ENCODE results near the gene RENBP. TPM values are rescaled to one million over a fixed set of nuclear protein-coding genes. Genes with fewer than 3 reads are reported as not detected.
A peak's percentile ranks its signal among the peaks of the same experiment; 100 is the strongest.

The RENBP gene
- polyA plus RNA-seq, 1 of the 3 experiments (the other 2 are of a cell fraction) = 0.90 TPM

DNA sequence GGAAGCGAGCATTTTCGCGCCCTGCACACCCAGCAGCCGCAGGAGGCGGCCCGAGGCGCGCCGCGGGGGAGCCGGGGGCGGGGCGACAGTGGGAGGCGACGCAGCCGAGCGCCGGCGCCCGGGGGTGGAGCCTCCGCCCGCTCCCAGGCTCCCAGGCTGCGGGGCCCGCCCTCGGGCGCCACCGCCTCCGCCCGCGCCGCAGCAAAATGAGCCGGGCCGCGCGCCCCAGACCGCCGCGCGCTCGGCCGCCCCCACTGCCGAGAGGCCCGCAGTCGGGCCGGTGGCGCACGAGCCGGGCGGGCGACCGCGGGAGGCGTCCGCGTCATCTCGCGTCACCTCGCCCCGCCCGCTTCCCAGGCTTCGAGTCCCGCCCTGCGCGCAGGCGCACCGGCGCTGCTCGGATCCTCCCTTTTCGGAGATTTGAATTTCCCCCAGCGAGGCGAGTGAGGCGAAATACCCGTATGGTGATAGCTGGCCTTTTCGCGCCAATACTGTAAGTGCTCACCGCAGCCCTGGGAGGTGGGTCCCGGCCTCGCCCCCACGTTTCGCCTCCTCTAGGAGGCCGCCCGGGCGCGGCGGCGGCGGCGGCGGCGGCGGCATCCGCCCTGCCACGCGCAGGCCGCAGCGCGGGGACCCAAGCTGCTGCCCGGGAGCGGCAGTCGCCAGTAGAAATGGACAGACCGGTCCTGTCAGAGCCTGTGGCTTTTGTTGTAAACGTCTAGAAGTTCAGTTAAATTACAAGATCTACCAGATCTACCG lies 28.1 kb upstream of the RENBP start, which contains the start of gene TMEM187:
TMEM187 (plus strand) TSS at position 387 of the 759 bp plus-strand sequence. CDS start 9,309 bp downstream, outside the sequence.
- H2AFZ ChIP-seq (ENCODE audit: low read depth) = peak within 1 kb of the TSS; percentile 89
- DNase-seq = peak; percentile 95
- H3K9ac ChIP-seq = peak within 1 kb of the TSS; percentile 98
- no peaks in the 10 kb centered on the region for H3K9me3 ChIP-seq
- H3K36me3 ChIP-seq (replicated peaks in 1 of 2; ENCODE audit: control insufficient read depth in 1 of 2, insufficient read depth in 2 of 2, low read length in 1 of 2) = peaks cover 0 to 4% of the 10 kb centered on the region in 2 experiments
- peaks cover 24% of the 10 kb centered on the region for H4K20me1 ChIP-seq (ENCODE audit: insufficient read depth)
- no peaks in the 10 kb centered on the region for H3K9me2 ChIP-seq
- TF ChIP-seq FOXM1 (IDR thresholded peaks at IDR 0.05; ENCODE audit: low read depth) (no peak), NRF1 (IDR thresholded peaks at IDR 0.05; ENCODE audit: low read depth, low read length) (peak; percentile 86), MAX (IDR thresholded peaks at IDR 0.05; ENCODE audit: low read depth) (0 out of 2 replicates have a peak, but pooled peaks have one; percentile 39), TEAD4 (IDR thresholded peaks at IDR 0.05; ENCODE audit: borderline replicate concordance, insufficient read depth) (no peak), SIN3A (IDR thresholded peaks at IDR 0.05; ENCODE audit: borderline replicate concordance, low read depth, low read length) (no peak; the same call in 1 of the 2 replicates), GATA2 (CRISPR knock-in tag; IDR thresholded peaks at IDR 0.05) (no peak), TAF1 (IDR thresholded peaks at IDR 0.05; ENCODE audit: borderline replicate concordance, low read depth, low read length) (no peak; the same call in 1 of the 2 replicates), EP300 (IDR thresholded peaks at IDR 0.05; ENCODE audit: borderline replicate concordance in 1 of 2, low read depth in 1 of 2, low read length in 1 of 2) (no peak), GABPA (IDR thresholded peaks at IDR 0.05; ENCODE audit: low read depth) (no peak), NFIC (IDR thresholded peaks at IDR 0.05; ENCODE audit: borderline replicate concordance) (no peak), CHD2 (IDR thresholded peaks at IDR 0.05; ENCODE audit: low read length, partially characterized antibody) (no peak), YY1 (IDR thresholded peaks at IDR 0.05; ENCODE audit: low read depth) (no peak), RCOR1 (IDR thresholded peaks at IDR 0.05; ENCODE audit: low read length) (no peak), RAD21 (IDR thresholded peaks at IDR 0.05; ENCODE audit: low read length) (no peak), SMC3 (IDR thresholded peaks at IDR 0.05; ENCODE audit: low read depth, low read length) (no peak), RFX5 (IDR thresholded peaks at IDR 0.05; ENCODE audit: low read length) (no peak), FOXJ3 (CRISPR knock-in tag; IDR thresholded peaks at IDR 0.05) (no peak), MXI1 (IDR thresholded peaks at IDR 0.05; ENCODE audit: low read depth, low read length) (peak; percentile 41), MEF2A (IDR thresholded peaks at IDR 0.05; ENCODE audit: borderline replicate concordance, low read depth) (no peak)
- TF ChIP-seq, protein P1, sequence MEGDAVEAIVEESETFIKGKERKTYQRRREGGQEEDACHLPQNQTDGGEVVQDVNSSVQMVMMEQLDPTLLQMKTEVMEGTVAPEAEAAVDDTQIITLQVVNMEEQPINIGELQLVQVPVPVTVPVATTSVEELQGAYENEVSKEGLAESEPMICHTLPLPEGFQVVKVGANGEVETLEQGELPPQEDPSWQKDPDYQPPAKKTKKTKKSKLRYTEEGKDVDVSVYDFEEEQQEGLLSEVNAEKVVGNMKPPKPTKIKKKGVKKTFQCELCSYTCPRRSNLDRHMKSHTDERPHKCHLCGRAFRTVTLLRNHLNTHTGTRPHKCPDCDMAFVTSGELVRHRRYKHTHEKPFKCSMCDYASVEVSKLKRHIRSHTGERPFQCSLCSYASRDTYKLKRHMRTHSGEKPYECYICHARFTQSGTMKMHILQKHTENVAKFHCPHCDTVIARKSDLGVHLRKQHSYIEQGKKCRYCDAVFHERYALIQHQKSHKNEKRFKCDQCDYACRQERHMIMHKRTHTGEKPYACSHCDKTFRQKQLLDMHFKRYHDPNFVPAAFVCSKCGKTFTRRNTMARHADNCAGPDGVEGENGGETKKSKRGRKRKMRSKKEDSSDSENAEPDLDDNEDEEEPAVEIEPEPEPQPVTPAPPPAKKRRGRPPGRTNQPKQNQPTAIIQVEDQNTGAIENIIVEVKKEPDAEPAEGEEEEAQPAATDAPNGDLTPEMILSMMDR (IDR thresholded peaks at IDR 0.05) = no peak
- TF ChIP-seq, protein P2, sequence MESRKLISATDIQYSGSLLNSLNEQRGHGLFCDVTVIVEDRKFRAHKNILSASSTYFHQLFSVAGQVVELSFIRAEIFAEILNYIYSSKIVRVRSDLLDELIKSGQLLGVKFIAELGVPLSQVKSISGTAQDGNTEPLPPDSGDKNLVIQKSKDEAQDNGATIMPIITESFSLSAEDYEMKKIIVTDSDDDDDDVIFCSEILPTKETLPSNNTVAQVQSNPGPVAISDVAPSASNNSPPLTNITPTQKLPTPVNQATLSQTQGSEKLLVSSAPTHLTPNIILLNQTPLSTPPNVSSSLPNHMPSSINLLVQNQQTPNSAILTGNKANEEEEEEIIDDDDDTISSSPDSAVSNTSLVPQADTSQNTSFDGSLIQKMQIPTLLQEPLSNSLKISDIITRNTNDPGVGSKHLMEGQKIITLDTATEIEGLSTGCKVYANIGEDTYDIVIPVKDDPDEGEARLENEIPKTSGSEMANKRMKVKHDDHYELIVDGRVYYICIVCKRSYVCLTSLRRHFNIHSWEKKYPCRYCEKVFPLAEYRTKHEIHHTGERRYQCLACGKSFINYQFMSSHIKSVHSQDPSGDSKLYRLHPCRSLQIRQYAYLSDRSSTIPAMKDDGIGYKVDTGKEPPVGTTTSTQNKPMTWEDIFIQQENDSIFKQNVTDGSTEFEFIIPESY (IDR thresholded peaks at IDR 0.05; ENCODE audit: borderline replicate concordance, low read depth) = no peak
- TF ChIP-seq, protein P3, sequence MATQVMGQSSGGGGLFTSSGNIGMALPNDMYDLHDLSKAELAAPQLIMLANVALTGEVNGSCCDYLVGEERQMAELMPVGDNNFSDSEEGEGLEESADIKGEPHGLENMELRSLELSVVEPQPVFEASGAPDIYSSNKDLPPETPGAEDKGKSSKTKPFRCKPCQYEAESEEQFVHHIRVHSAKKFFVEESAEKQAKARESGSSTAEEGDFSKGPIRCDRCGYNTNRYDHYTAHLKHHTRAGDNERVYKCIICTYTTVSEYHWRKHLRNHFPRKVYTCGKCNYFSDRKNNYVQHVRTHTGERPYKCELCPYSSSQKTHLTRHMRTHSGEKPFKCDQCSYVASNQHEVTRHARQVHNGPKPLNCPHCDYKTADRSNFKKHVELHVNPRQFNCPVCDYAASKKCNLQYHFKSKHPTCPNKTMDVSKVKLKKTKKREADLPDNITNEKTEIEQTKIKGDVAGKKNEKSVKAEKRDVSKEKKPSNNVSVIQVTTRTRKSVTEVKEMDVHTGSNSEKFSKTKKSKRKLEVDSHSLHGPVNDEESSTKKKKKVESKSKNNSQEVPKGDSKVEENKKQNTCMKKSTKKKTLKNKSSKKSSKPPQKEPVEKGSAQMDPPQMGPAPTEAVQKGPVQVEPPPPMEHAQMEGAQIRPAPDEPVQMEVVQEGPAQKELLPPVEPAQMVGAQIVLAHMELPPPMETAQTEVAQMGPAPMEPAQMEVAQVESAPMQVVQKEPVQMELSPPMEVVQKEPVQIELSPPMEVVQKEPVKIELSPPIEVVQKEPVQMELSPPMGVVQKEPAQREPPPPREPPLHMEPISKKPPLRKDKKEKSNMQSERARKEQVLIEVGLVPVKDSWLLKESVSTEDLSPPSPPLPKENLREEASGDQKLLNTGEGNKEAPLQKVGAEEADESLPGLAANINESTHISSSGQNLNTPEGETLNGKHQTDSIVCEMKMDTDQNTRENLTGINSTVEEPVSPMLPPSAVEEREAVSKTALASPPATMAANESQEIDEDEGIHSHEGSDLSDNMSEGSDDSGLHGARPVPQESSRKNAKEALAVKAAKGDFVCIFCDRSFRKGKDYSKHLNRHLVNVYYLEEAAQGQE (IDR thresholded peaks at IDR 0.05; ENCODE audit: low read depth, low read length) = no peak
- 0% methylated on average over 1 of the region's 103 CpGs for WGBS (ENCODE audit: low lambda C conversion rate)
- peaks cover 7% of the 10 kb centered on the region for H3F3A ChIP-seq (replicated peaks; ENCODE audit: insufficient read depth)
- no peaks in the 10 kb centered on the region for H3K27me3 ChIP-seq (ENCODE audit: insufficient read depth)
- ChIA-PET POLR2A (interaction anchor here (0.6 to 1.5 kb wide), 2 partner anchors 48 to 362 kb away, joined by 3 to 4 read pairs; partner anchors contain the start of gene IRAK1), CTCF (no interaction called here)
- peaks cover 51% of the 10 kb centered on the region for H3K79me2 ChIP-seq (ENCODE audit: insufficient read depth)
- peaks cover 11 to 39% of the 10 kb centered on the region in 2 experiments; a peak in 2 of 4 replicates for H3K4me1 ChIP-seq (ENCODE audit: control insufficient read depth in 1 of 2, insufficient read depth in 2 of 2, low read depth in 1 of 2, low read length in 1 of 2)
- H3K27ac ChIP-seq (ENCODE audit: low read depth in 2 of 2, low read length in 1 of 2) = peak within 1 kb of the TSS; percentile 99
- peak within 1 kb of the TSS; percentile 86 for H3K4me2 ChIP-seq
- peak within 1 kb of the TSS; percentile 90 to 98 for H3K4me3 ChIP-seq (ENCODE audit: low read depth in 2 of 2, low read length in 1 of 2)

All from SK-N-SH (cell line).